ENCODE data around the gene TRH.

The TRH gene

DNA sequence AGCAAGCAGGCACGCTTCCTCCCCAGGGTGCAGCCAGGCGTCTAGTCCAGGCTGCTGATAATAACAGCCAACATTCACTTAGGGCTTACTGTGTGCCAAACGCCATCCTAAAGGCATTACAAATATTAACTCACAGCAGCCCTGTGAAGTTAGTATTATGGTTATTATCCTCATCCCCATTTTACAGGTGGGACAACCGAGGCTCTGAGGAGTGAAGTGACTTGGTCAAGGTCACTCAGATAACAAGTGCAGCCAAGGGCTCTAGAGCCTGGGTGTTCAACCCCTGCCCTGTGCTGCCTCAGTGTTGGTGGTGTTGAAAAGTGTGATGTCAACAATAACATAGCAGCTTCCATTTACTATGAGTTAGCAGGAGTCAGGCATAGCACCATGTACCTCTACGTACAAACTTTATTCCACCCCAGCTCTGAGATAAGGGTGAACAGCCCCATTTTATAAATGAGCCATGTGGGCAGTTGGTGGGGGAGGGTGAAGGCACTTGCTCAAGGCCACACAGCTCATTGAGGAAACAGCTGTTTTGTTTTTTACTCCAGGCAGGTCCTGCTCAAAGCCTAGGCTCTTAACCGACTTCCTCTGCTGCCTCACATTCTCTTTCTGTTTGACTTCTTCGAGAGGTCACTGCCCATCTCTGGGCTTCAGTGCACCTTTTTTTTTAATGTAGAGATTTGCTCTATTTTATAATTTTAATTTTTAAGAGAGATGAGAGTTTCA is 24.0 kb upstream of the TRH start:
- no peak overlapping the region for H3K27ac ChIP-seq
- TF ChIP-seq, protein P1, sequence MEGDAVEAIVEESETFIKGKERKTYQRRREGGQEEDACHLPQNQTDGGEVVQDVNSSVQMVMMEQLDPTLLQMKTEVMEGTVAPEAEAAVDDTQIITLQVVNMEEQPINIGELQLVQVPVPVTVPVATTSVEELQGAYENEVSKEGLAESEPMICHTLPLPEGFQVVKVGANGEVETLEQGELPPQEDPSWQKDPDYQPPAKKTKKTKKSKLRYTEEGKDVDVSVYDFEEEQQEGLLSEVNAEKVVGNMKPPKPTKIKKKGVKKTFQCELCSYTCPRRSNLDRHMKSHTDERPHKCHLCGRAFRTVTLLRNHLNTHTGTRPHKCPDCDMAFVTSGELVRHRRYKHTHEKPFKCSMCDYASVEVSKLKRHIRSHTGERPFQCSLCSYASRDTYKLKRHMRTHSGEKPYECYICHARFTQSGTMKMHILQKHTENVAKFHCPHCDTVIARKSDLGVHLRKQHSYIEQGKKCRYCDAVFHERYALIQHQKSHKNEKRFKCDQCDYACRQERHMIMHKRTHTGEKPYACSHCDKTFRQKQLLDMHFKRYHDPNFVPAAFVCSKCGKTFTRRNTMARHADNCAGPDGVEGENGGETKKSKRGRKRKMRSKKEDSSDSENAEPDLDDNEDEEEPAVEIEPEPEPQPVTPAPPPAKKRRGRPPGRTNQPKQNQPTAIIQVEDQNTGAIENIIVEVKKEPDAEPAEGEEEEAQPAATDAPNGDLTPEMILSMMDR (conservative IDR thresholded peaks at IDR 0.05) = no peak

DNA sequence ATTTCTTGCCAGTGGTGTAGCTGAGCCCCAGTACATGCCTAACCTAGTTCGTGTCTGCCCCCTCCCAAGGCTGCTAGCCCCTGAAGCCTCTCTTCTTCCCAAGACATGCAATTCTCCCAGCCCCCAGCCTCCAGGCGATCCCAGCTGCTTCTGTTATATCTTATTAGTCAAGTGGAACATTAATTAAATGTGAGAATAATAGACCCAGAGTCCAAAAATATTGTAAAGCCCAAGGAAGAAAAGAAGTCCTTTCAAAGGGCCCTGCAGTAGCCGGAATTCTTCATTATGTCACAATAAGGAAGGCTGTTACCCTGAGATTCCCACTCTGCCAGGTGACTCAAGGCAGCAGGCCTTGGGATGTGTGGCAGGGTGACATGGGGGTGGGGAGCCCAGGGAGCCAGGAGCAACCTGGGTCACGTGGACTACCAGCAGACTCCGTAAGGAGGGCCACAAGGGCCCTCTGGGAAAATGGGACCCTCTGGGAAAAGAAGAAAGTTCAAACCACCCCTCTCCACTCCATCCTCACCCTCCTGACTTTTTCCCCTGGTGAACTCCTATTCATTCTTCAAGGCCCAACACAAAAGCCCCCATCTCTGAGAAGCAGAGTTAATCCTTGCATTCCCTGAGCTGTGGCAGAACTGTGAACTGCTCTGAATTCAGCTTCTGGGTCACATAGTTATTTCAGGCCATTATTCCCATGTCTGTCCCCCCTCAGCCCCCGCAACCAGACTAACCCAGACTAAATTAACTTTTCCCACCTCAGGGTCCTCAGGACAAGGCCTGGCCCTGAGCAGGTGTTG is 21.8 kb upstream of the TRH start:
- TF ChIP-seq, protein P1 (conservative IDR thresholded peaks at IDR 0.05) = no peak
- no peak overlapping the region for H3K27ac ChIP-seq

DNA sequence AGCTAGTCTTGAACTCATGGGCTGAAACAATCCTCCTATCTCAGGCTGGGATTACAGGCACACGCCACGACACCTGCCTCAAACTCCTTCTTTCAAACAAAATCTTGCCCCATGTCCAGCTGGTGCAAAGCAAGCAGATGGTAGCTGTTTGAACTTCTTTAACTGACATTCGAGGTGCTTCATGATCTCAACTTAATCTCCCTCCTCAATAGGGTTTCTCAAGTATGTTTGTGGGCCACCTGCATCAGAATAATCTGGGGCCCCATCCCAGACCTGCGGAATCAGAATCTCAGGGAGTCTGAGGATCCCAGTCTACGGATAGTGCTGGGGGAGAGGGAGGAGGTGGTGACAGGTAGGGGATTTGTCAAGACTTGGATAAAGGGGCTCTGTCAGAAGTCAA is 20.9 kb upstream of the TRH start:
- H3K27ac ChIP-seq = no peak overlapping the region

DNA sequence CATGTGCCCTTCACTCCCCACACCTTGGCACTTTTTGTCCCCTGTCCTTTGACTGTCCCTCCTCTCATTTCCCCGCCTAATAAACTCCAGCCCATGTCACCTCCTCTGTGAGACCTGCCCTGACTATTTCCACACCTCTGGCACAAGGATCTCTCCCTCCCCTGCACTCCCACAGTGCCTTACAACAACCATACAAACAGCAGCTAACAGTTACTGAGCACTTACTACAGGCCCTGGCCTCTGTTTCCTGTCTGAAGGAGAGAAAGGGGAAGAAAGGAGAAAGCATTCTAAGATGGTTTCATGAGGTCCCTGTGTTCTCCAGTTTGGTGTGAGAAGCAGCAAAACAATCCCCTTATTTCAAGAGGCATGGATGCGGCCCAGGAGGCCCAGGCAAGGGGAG is 20.0 kb upstream of the TRH start:
- no peak overlapping the region for H3K27ac ChIP-seq
- TF ChIP-seq, protein P1 (conservative IDR thresholded peaks at IDR 0.05) = no peak

More for the DNA sequence above, 20.9 kb upstream of the TRH start:
- TF ChIP-seq, protein P1 (conservative IDR thresholded peaks at IDR 0.05) = no peak

DNA sequence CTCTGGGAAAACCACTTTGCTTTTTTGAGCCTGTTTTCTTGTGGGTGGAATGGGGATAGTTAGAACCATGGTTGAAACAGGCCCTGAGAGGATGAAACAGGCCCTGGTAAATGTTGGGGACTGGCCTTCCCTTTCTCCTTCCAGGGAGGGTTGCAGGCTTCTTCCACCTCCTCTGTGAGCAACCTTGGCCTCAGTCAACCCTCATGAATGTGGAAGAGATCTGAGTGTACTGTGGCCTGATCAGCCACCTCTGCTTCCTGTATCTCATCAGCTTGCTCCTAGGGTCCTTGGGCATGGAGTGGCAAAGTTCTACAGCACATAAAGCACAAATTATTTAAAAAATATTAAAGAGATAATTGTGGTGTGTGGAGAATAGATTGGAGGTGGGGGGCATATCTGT is 17.6 kb upstream of the TRH start:
- H3K27ac ChIP-seq = no peak overlapping the region
- TF ChIP-seq, protein P1 (conservative IDR thresholded peaks at IDR 0.05) = no peak

DNA sequence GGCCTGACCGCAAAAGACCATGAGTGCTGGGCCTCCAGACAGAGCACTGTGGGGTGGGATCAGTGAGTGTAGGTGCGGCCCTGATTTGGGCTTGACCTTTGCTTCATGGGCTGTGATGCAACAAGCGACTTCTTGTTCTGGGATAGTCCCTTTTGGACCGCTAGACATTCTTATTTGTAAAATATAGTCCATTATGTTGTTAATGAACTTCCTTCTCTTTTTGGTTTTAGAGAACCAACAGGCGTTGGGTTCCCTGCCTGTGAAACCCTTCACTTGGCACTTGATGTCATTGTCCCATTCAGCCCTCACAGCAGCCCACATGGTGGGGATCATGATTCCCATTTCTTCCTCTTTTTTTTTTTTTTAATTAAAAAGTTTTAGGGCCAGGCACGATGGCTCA is 15.8 kb upstream of the TRH start:
- TF ChIP-seq, protein P1 (conservative IDR thresholded peaks at IDR 0.05) = no peak
- no peak overlapping the region for H3K27ac ChIP-seq

DNA sequence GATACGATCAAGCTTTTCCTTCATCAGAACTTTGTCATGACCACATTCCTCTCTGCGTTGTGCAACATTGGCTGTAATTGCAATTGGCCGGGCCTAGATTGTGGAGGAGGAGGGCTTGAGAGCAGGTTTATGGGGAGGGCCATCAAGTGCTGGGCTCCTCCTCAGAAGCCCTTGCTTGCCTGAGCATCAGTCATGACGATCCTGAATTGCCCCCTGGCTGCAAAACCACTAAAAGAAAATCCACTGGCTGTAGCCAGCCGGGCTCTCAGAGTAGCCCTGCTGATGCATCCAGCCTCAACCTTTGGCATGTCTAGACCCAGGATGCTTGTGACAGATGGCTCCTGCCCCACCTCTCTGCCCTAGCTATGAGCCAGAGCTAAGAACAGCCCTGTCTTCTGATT is 13.4 kb upstream of the TRH start:
- H3K27ac ChIP-seq = no peak overlapping the region
- TF ChIP-seq, protein P1 (conservative IDR thresholded peaks at IDR 0.05) = no peak
